ENCODE measurements around the gene MYO10. TPM values are rescaled to one million over a fixed set of nuclear protein-coding genes. Genes with fewer than 3 reads are reported as not detected.

MYO10 gene
- total RNA-seq, 6 donors from 2014 or later: 31.9 to 135 (median 57.7) TPM

GRCh38 chr5:16849181-16849580, 86.9 kb downstream of the MYO10 start:
- ATAC-seq (ENCODE audit: low FRiP score in 2 of 2): no peak
- 86 to 87% methylated on average over 3 of the region's 3 CpGs for WGBS, 2 donors

DNA sequence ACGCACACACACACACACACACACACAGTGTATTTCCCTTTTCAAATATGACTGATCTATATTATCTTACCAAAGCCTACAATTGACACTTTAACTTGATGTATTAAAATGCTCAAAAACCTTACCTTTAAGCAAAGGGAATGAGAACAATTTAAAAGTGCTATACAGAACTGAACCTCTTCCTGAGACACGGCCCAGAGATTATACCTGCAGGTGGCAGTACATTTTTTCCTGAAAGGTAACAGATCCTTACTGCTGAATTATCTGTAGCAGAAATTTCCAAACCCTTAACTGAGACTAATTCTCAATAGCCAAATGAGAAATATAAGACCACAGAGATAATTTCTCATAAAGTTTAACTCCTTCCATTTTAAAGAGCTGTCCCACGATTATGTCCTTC, 91.1 kb downstream of the MYO10 start:
- H3K27me3 ChIP-seq: no peaks in the 10 kb centered on the region
- ATAC-seq (ENCODE audit: low FRiP score in 2 of 2) (no peak), DNase-seq (no peak)
- H3K4me3 ChIP-seq: no peak overlapping the region
- no peak overlapping the region for H3K27ac ChIP-seq
- H3K4me1 ChIP-seq: peaks cover 0 to 16% (median 13%) of the 10 kb centered on the region in 4 donors
- 78 to 93% methylated on average over 3 of the region's 3 CpGs for WGBS, 2 donors
- no peak for TF ChIP-seq CTCF (IDR thresholded peaks at IDR 0.05)
- no peak for TF ChIP-seq EP300 (IDR thresholded peaks at IDR 0.05)
- no peak for TF ChIP-seq POLR2AphosphoS5 (IDR thresholded peaks at IDR 0.05)
- TF ChIP-seq POLR2A (IDR thresholded peaks at IDR 0.05): no peak
- H3K36me3 ChIP-seq: no peaks in the 10 kb centered on the region
- H3K9me3 ChIP-seq: no peaks in the 10 kb centered on the region

More at GRCh38 chr5:16849181-16849580, 86.9 kb downstream of the MYO10 start:
- Histone ChIP-seq H3K36me3 (no peaks in the 10 kb centered on the region), H3K9me3 (no peaks in the 10 kb centered on the region), H3K4me1 (peaks cover 0 to 11% (median 9%) of the 10 kb centered on the region in 4 donors), H3K4me3 (no peak overlapping the region), H3K27me3 (no peaks in the 10 kb centered on the region), H3K27ac (no peak overlapping the region)
- no peak for DNase-seq
- TF ChIP-seq EP300 (IDR thresholded peaks at IDR 0.05): no peak
- TF ChIP-seq POLR2A (IDR thresholded peaks at IDR 0.05): no peak
- TF ChIP-seq POLR2AphosphoS5 (IDR thresholded peaks at IDR 0.05): no peak
- TF ChIP-seq CTCF (IDR thresholded peaks at IDR 0.05): no peak

DNA sequence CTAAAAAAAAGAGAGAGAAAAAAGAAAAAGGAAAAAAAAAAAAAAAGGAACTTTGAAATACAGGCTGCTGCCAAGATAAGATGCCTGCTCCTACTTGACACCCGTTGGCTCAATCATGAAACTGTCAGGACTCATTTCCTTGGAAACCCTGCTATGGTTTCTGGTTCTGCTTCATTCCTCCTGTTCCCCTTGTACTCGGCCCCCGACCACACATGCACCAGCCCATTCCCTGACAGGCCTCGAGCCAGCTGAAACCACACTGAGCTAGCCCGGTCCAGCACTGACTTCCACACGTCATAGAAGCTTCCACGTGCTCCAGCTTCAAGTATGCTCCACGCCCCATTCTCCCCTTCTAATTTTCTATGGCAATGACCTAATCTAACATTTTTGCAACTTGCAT, 93.2 kb downstream of the MYO10 start:
- DNase-seq (no peak), ATAC-seq (ENCODE audit: low FRiP score in 2 of 2) (peak; percentile 29 to 54)
- no peaks in the 10 kb centered on the region for H3K36me3 ChIP-seq
- H3K4me3 ChIP-seq: no peak overlapping the region
- WGBS, 2 donors: 27 to 40% methylated on average over 8 of the region's 8 CpGs
- H3K27me3 ChIP-seq: no peaks in the 10 kb centered on the region
- no peaks in the 10 kb centered on the region for H3K9me3 ChIP-seq
- H3K27ac ChIP-seq: no peak overlapping the region
- H3K4me1 ChIP-seq: peaks cover 0 to 16% (median 13%) of the 10 kb centered on the region in 4 donors
- TF ChIP-seq EP300 (IDR thresholded peaks at IDR 0.05): no peak
- TF ChIP-seq POLR2AphosphoS5 (IDR thresholded peaks at IDR 0.05): no peak
- TF ChIP-seq CTCF (IDR thresholded peaks at IDR 0.05): no peak
- TF ChIP-seq POLR2A (IDR thresholded peaks at IDR 0.05): no peak

DNA sequence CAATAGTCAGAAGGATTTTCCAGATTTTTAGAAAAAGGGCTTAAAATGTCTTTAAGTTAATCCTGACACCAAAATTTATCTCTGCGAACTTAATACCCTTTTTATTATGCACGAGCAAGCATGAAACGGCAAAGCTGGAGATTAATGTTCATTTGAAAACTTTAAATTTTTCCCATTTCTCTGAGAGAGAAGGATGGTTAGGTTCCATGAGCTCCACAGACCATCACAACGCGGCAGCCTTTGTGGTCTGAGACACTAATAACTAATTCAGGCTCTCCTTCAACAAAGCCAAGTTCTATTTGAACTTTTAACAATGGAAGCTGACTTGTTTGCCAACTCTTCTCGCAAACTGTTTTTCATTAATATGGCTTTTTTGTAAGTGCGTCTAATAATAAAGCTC, 94.7 kb downstream of the MYO10 start:
- Histone ChIP-seq H3K36me3 (no peaks in the 10 kb centered on the region), H3K27me3 (no peaks in the 10 kb centered on the region), H3K9me3 (no peaks in the 10 kb centered on the region), H3K4me1 (peaks cover 0 to 16% (median 12%) of the 10 kb centered on the region in 4 donors), H3K27ac (no peak overlapping the region), H3K4me3 (no peak overlapping the region)
- TF ChIP-seq POLR2AphosphoS5 (IDR thresholded peaks at IDR 0.05) (no peak), CTCF (IDR thresholded peaks at IDR 0.05) (no peak), POLR2A (IDR thresholded peaks at IDR 0.05) (no peak), EP300 (IDR thresholded peaks at IDR 0.05) (no peak)
- WGBS, 2 donors: 59 to 82% methylated on average over 7 of the region's 7 CpGs
- ATAC-seq (ENCODE audit: low FRiP score in 2 of 2) (no peak), DNase-seq (no peak)

- Histone ChIP-seq H3K27me3 (no peaks in the 10 kb centered on the region), H3K9me3 (no peaks in the 10 kb centered on the region), H3K4me3 (no peak overlapping the region), H3K36me3 (no peaks in the 10 kb centered on the region), H3K4me1 (peaks cover 0 to 6% (median 0%) of the 10 kb centered on the region in 4 donors), H3K27ac (no peak overlapping the region)
- WGBS, 2 donors: 76 to 88% methylated on average over 3 of the region's 3 CpGs
- TF ChIP-seq EP300 (IDR thresholded peaks at IDR 0.05) (no peak), POLR2AphosphoS5 (IDR thresholded peaks at IDR 0.05) (no peak), POLR2A (IDR thresholded peaks at IDR 0.05) (no peak), CTCF (IDR thresholded peaks at IDR 0.05) (no peak)
- no peak for ATAC-seq (ENCODE audit: low FRiP score in 2 of 2)
- DNase-seq: no peak
These were observed 98.8 kb downstream of the MYO10 start for GRCh38 chr5:16837305-16837704.

All from upper lobe of left lung (tissue), 6 donors.